ENCODE results near the gene NELL1.

NELL1 gene

DNA sequence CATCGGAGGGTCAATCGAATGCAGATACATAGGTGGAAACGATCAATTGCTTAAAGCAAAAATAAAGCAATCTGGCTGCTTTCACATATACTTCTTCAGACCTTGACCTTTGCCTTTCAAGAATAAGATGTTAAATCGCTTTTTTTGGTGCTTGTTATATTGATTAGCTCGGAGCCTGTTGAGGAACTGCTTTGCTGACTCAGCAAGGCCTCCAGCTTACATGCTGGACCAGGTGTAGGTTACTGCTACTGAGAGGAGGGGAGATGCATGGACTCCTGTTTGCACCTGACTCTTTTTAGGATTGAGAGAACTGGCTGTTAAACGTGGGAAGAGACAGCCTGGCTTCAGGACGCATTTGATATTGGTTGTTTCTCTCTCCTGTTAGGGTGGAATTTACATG, 31.3 kb upstream of the NELL1 start:
- Histone ChIP-seq H3K36me3 (ENCODE audit: control insufficient read depth, insufficient read depth, low read length) (no peaks in the 10 kb centered on the region), H3K4me3 (replicated peaks; ENCODE audit: low read depth, low read length) (no peak overlapping the region), H3K27me3 (replicated peaks; ENCODE audit: control insufficient read depth, insufficient read depth, low read length) (no peaks in the 10 kb centered on the region; the same call in none of the 2 replicates)
- DNase-seq (ENCODE audit: extremely low read depth, insufficient read length), result no peak
- TF ChIP-seq, protein P1, sequence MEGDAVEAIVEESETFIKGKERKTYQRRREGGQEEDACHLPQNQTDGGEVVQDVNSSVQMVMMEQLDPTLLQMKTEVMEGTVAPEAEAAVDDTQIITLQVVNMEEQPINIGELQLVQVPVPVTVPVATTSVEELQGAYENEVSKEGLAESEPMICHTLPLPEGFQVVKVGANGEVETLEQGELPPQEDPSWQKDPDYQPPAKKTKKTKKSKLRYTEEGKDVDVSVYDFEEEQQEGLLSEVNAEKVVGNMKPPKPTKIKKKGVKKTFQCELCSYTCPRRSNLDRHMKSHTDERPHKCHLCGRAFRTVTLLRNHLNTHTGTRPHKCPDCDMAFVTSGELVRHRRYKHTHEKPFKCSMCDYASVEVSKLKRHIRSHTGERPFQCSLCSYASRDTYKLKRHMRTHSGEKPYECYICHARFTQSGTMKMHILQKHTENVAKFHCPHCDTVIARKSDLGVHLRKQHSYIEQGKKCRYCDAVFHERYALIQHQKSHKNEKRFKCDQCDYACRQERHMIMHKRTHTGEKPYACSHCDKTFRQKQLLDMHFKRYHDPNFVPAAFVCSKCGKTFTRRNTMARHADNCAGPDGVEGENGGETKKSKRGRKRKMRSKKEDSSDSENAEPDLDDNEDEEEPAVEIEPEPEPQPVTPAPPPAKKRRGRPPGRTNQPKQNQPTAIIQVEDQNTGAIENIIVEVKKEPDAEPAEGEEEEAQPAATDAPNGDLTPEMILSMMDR (IDR thresholded peaks at IDR 0.05; ENCODE audit: insufficient read depth, low read length, poor library complexity, severe bottlenecking), result no peak

DNA sequence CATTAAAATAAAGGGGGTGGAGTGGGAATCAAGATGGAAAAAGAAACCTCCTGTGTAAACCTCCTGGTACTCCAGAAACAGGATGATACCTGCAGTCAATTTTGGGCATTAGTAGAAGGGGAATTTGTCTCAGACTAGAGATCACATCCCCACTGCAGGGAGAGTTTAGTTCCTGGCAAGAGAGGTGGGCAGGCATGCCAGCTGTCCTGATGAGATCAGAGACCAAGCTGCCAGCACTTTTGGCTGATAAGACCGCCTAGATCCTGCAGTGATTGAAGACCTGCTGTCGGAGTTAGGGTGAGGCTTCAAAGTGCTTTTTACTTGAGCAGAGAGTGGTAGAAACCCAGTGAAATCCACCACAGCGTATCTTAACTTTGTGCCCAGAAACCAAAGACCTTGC, 29.7 kb upstream of the NELL1 start:
- no peak for DNase-seq (ENCODE audit: extremely low read depth, insufficient read length)
- TF ChIP-seq, protein P1 (IDR thresholded peaks at IDR 0.05; ENCODE audit: insufficient read depth, low read length, poor library complexity, severe bottlenecking), result no peak
- no peak overlapping the region for H3K4me3 ChIP-seq (replicated peaks; ENCODE audit: low read depth, low read length)

DNA sequence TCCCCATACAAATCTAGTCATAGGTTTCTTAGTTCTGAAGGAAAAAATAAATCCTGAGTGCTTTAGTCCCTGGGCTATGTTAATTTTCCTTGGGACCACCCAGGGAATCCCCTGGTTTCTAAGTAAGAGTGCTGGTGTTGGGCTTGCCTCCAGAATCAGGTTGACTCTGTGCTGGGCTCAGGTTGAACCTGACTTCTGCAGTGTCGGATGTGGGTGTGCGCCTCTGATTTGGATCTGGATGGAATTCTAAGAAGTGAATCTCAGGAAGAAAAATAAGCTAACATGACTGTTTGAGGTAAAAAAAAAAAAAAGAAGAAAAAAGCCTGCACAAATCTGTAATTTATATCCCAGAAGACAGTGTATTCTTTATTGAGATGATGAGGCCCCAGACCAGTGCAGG, 29.0 kb upstream of the NELL1 start:
- no peak for DNase-seq (ENCODE audit: extremely low read depth, insufficient read length)
- Histone ChIP-seq H3K36me3 (ENCODE audit: control insufficient read depth, insufficient read depth, low read length) (no peaks in the 10 kb centered on the region), H3K4me3 (replicated peaks; ENCODE audit: low read depth, low read length) (no peak overlapping the region), H3K27me3 (replicated peaks; ENCODE audit: control insufficient read depth, insufficient read depth, low read length) (no peaks in the 10 kb centered on the region; the same call in none of the 2 replicates)
- TF ChIP-seq, protein P1 (IDR thresholded peaks at IDR 0.05; ENCODE audit: insufficient read depth, low read length, poor library complexity, severe bottlenecking), result no peak

More for the DNA sequence above, 29.7 kb upstream of the NELL1 start:
- H3K36me3 ChIP-seq (ENCODE audit: control insufficient read depth, insufficient read depth, low read length), result no peaks in the 10 kb centered on the region
- H3K27me3 ChIP-seq (replicated peaks; ENCODE audit: control insufficient read depth, insufficient read depth, low read length), result no peaks in the 10 kb centered on the region; the same call in none of the 2 replicates

DNA sequence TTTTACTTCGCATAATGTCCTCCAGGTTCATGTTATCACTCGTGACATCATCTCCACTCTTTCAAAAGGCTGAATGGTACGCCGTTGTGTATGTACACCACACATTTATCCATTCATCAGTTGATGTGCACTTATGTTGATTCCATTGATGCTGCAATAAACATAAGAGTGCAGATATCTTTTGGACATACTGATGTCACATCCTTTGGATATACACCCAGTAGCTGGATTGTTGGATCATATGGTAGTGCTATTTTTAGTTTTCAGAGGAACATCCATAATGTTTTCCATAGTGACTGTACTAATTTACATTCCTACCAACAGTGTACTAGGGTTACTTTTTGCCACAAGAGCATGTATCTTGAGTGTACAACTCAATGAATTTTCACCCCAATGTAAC, 25.0 kb upstream of the NELL1 start:
- no peak overlapping the region for H3K4me3 ChIP-seq (replicated peaks; ENCODE audit: low read depth, low read length)
- H3K27me3 ChIP-seq (replicated peaks; ENCODE audit: control insufficient read depth, insufficient read depth, low read length), result no peaks in the 10 kb centered on the region; the same call in none of the 2 replicates
- no peak for DNase-seq (ENCODE audit: extremely low read depth, insufficient read length)
- TF ChIP-seq, protein P1 (IDR thresholded peaks at IDR 0.05; ENCODE audit: insufficient read depth, low read length, poor library complexity, severe bottlenecking), result no peak
- no peaks in the 10 kb centered on the region for H3K36me3 ChIP-seq (ENCODE audit: control insufficient read depth, insufficient read depth, low read length)

GRCh38 chr11:20647976-20648565, 21.3 kb upstream of the NELL1 start:
- Histone ChIP-seq H3K36me3 (ENCODE audit: control insufficient read depth, insufficient read depth, low read length) (no peaks in the 10 kb centered on the region), H3K27me3 (replicated peaks; ENCODE audit: control insufficient read depth, insufficient read depth, low read length) (no peaks in the 10 kb centered on the region), H3K4me3 (replicated peaks; ENCODE audit: low read depth, low read length) (no peak overlapping the region)
- TF ChIP-seq, protein P1 (IDR thresholded peaks at IDR 0.05; ENCODE audit: insufficient read depth, low read length, poor library complexity, severe bottlenecking), result peak; percentile 81
- no peak for DNase-seq (ENCODE audit: extremely low read depth, insufficient read length)

All from GM06990 (cell line).